BLaER1 (cell line): ENCODE results near the gene TENT4B.
"Not testable (repeated sequence)": the region's sequence is repeated elsewhere in the genome, so short reads cannot be mapped to it uniquely, and the experiment has no call there.

ENCODE experiments used
- H3K27ac ChIP-seq: shearing (Covaris generic); formaldehyde crosslinking; 2 replicates; pipeline ENCODE4 v1.8.1; 2022
- H3K27me3 ChIP-seq: shearing (Covaris generic); formaldehyde crosslinking; 2 replicates; pipeline ENCODE4 v1.8.1; 2022
- H3K36me3 ChIP-seq: shearing (Covaris generic); formaldehyde crosslinking; 2 replicates; pipeline ENCODE4 v1.8.1; 2022
- H3K4me1 ChIP-seq: shearing (Covaris generic); formaldehyde crosslinking; 2 replicates; pipeline ENCODE4 v1.8.1; 2022
- H3K4me2 ChIP-seq: shearing (Covaris generic); formaldehyde crosslinking; 2 replicates; pipeline ENCODE4 v1.8.1; 2022
- H3K4me3 ChIP-seq: shearing (Covaris generic); formaldehyde crosslinking; 2 replicates; pipeline ENCODE4 v1.8.1; 2022
- H3K9ac ChIP-seq: shearing (Covaris generic); formaldehyde crosslinking; 2 replicates; pipeline ENCODE4 v1.8.1; 2022
- H3K9me3 ChIP-seq: shearing (Covaris generic); formaldehyde crosslinking; 2 replicates; pipeline ENCODE4 v1.8.1; 2022
- H4K20me1 ChIP-seq: shearing (Covaris generic); formaldehyde crosslinking; 2 replicates; pipeline ENCODE4 v1.8.1; 2022
- Cebpa-rat ChIP-seq: shearing (Covaris generic); IDR thresholded peaks from 2 replicates; pipeline ENCODE4 v1.8.1; 2022

TENT4B gene

DNA sequence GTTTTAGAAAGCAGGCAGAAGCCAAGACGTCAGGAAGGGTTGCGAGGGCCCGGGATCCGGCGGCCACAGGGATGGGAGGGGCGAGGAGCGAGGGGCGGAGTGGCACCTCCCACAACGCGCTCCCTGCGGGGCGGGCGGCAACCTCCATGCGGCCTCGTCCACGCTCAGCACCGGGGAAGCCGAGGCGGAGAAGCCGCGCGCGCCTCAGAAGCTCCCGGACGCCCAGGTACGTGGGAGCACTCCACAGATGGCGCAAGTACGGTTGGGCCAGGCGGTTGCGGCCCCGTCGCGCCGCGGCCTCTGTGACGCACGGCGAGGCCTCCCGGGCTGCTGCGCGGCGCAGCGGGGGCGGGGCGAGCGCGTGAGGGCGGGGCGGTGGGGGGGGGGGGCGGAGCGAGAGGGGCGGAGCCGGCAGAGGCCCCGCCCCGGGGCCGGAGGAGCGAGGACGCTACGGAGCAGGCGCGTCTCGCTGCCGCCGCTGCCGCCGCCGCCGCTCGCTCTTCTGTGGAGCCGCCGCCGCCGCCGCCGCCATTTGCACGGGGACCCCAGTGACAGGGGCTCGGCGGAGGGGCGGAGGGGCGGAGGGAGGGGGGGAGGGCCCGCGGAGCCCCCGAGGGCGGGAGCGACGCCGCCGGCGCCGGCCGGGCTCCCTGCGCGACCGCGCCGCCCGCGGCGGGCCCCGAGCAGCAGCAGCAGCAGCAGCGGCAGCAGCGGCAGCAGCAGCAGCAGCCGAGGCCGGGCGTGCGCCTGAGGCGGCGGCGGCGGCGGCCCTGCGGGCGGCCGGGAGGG is at the start of gene TENT4B:
TENT4B (plus strand) TSS at position 500 of the 789 bp plus-strand sequence. CDS start 316 bp downstream, outside the sequence.
- Histone ChIP-seq H3K36me3 (no peaks in the 10 kb centered on the region), H3K9ac (peak within 1 kb of the TSS; percentile 89), H3K27ac (peak within 1 kb of the TSS; percentile 93), H3K9me3 (no peaks in the 10 kb centered on the region), H3K27me3 (no peaks in the 10 kb centered on the region), H3K4me1 (peaks cover 40% of the 10 kb centered on the region), H3K4me3 (peak within 1 kb of the TSS; percentile 98), H3K4me2 (peak within 1 kb of the TSS; percentile 100), H4K20me1 (peaks cover 47% of the 10 kb centered on the region)
- no peak for TF ChIP-seq Cebpa-rat

DNA sequence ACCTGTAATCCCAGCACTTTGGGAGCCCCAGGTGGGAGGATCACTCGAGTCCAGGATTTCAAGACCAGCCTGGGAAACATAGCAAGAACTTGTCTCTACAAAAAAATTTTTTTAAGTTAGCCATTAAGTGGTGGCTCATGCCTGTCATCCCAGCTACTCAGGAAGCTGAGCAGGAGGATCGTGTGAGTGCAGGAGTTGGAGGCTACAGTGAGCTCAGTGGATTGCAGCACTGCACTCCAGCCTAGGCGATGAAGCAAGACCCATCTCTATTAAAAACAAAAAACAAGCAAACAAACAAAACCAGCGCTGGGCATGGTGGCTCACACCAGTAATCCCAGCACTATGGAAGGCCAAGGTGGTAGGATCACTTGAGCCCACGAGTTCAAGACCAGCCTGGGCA is 49.3 kb upstream of the TENT4B start:
- Histone ChIP-seq H3K36me3 (peaks cover 88% of the 10 kb centered on the region), H3K4me3 (no peak overlapping the region), H3K27ac (no peak overlapping the region), H3K9me3 (no peaks in the 10 kb centered on the region), H3K27me3 (no peaks in the 10 kb centered on the region), H3K4me1 (no peaks in the 10 kb centered on the region), H3K4me2 (no peak overlapping the region), H4K20me1 (no peaks in the 10 kb centered on the region), H3K9ac (no peak overlapping the region)
- TF ChIP-seq Cebpa-rat = no peak

DNA sequence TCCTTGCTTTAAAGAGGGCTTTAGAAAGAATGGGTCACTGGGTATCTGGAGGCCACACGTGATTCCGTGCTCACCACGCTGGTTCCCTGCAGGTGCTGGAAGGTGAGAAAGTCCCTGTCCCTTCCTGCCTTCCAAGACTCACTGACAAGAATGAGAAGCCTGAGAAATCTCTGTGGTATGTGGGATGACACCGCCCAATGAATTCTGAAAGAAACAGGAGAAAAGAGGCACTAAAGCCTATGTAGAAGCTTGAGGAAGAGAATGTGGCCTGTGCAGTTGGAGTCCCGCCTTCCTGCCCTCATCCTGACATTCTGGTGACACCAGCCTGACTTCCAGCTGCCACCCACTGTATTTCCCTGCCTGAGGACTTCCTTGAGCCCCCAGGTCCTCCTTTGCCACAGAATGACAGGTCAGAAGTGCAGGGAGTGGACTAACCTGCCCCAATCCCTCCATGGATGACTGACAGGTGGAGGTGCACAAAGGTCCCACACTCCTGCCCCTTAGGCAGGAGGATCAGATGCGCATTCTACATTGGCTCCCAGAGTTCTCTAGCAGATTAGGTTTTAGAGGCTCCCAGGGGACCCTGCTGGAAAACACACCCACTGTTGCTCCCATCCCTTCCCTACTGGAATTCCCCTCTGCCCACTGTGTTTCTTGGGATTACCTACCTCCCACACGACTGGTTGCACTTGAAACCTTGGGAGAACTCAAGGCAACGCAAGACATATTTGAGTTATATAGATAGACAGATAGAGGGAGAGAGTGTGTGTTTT is 38.6 kb upstream of the TENT4B start:
- Histone ChIP-seq H3K9ac (no peak overlapping the region), H3K27me3 (no peaks in the 10 kb centered on the region)
- no peak for TF ChIP-seq Cebpa-rat

DNA sequence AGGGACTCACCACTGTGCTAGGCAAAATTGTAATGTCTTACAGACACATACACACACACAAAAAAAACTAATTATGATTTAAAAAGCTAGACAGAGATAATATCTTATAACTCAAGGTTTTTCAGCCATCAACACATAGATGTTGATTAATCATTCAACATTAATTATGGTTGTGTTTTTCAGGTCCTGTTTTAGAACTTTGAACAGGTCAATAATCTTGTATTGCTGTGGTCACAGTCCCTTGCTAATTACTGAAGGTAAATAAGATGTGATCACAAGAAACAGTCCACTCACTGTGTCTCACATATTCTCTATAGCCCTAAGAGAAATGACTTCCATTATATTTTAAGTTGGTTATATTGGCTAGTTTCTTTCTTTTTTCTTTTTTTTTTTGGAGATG is 32.4 kb upstream of the TENT4B start:
- Histone ChIP-seq H3K36me3 (no peaks in the 10 kb centered on the region), H3K4me2 (no peak overlapping the region), H3K4me3 (no peak overlapping the region), H3K27me3 (no peaks in the 10 kb centered on the region), H3K9me3 (no peaks in the 10 kb centered on the region), H3K27ac (no peak overlapping the region), H3K9ac (no peak overlapping the region), H4K20me1 (no peaks in the 10 kb centered on the region), H3K4me1 (no peaks in the 10 kb centered on the region)
- no peak for TF ChIP-seq Cebpa-rat

More for the DNA sequence above, 38.6 kb upstream of the TENT4B start:
- Histone ChIP-seq H3K4me1 (no peaks in the 10 kb centered on the region), H3K4me2 (no peak overlapping the region), H3K27ac (no peak overlapping the region), H4K20me1 (no peaks in the 10 kb centered on the region), H3K9me3 (no peaks in the 10 kb centered on the region), H3K4me3 (no peak overlapping the region), H3K36me3 (no peaks in the 10 kb centered on the region)

DNA sequence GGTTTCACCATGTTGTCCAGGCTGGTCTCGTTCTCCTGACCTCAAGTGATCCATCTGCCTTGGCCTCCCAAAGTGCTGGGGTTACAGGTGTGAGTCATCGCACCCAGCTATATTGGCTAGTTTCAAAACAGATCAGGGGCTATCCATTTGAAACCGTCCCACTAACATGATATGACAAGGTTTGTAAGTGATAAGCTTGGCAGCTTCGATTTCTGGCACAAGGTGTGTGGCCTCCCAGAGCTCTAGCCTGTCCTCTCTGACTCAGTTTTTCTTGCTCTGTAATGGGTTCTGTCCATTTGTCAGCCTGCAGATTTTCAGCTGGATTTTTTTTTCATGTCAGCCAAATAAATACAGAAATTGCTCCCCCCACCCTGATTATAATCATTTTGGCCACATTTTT is 31.8 kb upstream of the TENT4B start:
- no peaks in the 10 kb centered on the region for H3K4me1 ChIP-seq
- H3K9me3 ChIP-seq = no peaks in the 10 kb centered on the region
- H3K4me2 ChIP-seq = no peak overlapping the region
- no peak overlapping the region for H3K27ac ChIP-seq
- no peaks in the 10 kb centered on the region for H3K36me3 ChIP-seq
- no peak overlapping the region for H3K9ac ChIP-seq
- TF ChIP-seq Cebpa-rat = no peak
- no peaks in the 10 kb centered on the region for H3K27me3 ChIP-seq
- no peak overlapping the region for H3K4me3 ChIP-seq
- no peaks in the 10 kb centered on the region for H4K20me1 ChIP-seq

DNA sequence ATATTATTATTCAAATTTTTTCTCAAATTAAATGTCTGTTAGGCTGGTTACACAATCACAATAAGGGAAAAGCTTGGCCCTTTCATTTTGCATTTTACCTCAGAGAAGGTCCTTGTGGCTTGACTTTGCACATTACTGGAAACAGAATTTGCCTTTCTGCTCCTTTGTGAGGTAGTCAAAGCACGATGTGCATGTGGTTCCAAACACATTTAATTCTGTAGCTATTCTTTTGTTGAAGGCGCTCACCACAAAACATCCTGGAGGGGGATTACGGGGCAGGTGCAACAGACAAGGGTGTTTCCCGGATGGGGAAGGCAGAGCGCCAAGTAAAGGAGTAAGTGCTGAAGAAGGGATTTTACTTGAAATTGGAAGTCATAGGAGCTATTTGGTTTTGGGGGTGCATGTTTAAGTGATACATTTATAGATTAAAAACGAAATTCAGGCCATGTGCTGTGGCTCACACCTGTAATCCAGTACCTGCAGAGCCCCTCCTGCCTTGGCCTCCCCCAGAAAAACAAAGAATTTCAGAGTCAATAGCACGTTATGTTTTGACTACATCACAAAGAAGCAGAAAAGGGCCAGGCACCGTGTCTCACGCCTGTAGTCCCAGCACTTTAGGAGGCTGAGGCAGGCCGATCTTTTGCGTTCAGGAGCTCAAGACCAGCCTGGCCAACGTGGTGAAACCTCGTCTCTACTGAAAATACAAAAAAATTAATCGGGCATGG is 31.2 kb upstream of the TENT4B start:
- H3K27me3 ChIP-seq = no peaks in the 10 kb centered on the region
- no peak overlapping the region for H3K4me2 ChIP-seq
- H3K36me3 ChIP-seq = no peaks in the 10 kb centered on the region
- no peak for TF ChIP-seq Cebpa-rat
- H3K9ac ChIP-seq = no peak overlapping the region
- no peak overlapping the region for H3K4me3 ChIP-seq
- no peak overlapping the region for H3K27ac ChIP-seq
- H4K20me1 ChIP-seq = no peaks in the 10 kb centered on the region
- no peaks in the 10 kb centered on the region for H3K9me3 ChIP-seq
- no peaks in the 10 kb centered on the region for H3K4me1 ChIP-seq

DNA sequence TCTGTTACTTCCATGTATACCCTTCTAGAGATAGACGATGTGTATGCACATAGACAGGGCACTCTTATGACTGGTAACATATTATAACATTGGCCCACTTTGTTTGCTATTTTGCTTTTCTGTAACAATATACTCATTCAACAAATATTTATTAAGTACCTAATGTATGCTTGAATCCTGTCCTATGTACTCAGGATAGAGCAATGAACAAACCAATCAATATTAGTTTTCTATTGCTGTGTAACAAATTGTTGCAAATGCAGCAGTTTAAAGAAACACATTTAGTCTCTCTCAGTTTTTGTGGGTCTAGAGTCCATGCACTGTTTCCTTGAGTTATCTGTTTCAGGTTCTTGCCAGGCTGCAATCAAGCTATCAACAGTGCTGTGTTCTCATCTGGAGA is 29.7 kb upstream of the TENT4B start:
- Histone ChIP-seq H3K4me2 (no peak overlapping the region), H3K27me3 (no peaks in the 10 kb centered on the region), H3K4me1 (no peaks in the 10 kb centered on the region), H3K9me3 (no peaks in the 10 kb centered on the region), H3K9ac (no peak overlapping the region), H3K4me3 (no peak overlapping the region), H4K20me1 (no peaks in the 10 kb centered on the region), H3K27ac (no peak overlapping the region), H3K36me3 (no peaks in the 10 kb centered on the region)
- TF ChIP-seq Cebpa-rat = no peak

DNA sequence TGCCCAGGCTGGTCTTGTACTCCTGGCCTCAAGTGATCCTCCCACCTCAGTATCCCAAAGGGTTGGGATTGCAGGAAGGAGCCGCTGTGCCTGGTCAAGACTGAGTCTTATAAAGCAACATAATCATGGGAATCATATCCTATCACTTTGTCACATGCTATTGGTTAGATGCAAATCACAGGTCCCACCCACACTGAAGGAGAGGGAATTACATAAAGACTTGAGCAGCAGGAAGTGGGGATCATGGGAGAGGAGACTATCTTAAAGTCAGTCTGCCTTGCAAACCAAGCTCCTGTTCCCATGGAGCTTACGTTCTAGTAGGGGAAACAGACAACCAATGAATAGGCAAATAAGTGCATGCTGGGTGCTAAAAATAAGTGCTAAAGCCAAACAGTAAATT is 28.3 kb upstream of the TENT4B start:
- Histone ChIP-seq H3K4me2 (no peak overlapping the region), H3K9me3 (no peaks in the 10 kb centered on the region), H3K36me3 (no peaks in the 10 kb centered on the region), H3K9ac (no peak overlapping the region), H3K27ac (no peak overlapping the region), H3K27me3 (no peaks in the 10 kb centered on the region), H4K20me1 (no peaks in the 10 kb centered on the region), H3K4me1 (no peaks in the 10 kb centered on the region), H3K4me3 (no peak overlapping the region)
- no peak for TF ChIP-seq Cebpa-rat

DNA sequence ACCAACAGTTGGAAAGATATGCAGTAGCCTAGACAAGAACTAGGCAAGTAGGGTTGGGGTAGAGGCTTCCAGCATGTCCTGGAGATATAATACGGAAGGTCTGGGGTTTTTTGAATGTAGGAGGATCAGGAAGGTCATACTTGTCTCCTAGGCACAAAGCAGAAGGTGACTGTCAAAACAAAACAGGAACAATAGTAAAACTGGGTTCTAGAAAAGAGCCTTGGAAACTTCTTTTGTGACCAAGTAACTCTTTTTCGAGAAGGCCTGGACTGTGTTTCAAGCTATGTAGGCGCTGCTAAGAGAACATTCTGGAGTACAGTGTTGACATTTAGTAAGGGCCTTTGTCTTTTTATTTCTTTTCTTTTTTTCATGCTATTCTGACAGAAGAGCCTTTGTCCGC is 26.9 kb upstream of the TENT4B start:
- Histone ChIP-seq H3K4me3 (no peak overlapping the region), H3K4me2 (no peak overlapping the region), H3K36me3 (no peaks in the 10 kb centered on the region), H4K20me1 (no peaks in the 10 kb centered on the region), H3K9ac (no peak overlapping the region), H3K27ac (no peak overlapping the region), H3K4me1 (no peaks in the 10 kb centered on the region), H3K9me3 (no peaks in the 10 kb centered on the region), H3K27me3 (no peaks in the 10 kb centered on the region)
- TF ChIP-seq Cebpa-rat = no peak

DNA sequence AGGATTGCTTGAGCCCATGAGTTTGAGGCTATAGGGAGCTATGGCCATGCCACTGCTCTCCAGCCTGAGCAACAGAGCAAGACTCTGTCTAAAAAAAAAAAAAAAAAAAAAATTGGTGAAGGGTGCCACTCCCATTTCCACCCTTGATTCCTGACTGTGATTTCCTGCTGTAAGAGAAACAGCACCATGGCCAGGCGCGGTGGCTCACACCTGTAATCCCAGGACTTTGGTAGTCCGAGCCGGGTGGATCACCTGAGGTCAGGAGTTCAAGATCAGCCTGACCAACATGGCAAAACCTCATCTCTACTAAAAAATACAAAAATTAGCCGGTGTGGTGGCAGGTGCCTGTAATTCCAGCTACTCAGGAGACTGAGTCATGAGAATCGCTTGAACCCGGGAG is 20.5 kb upstream of the TENT4B start:
- not testable (repeated sequence) for H3K27me3 ChIP-seq, H3K9ac ChIP-seq, H4K20me1 ChIP-seq, H3K9me3 ChIP-seq, H3K4me3 ChIP-seq, H3K4me2 ChIP-seq, H3K27ac ChIP-seq, H3K4me1 ChIP-seq, H3K36me3 ChIP-seq
